Measurements from ENCODE around the gene EIF4B. TPM values are rescaled to one million over a fixed set of nuclear protein-coding genes. Genes with fewer than 3 reads are reported as not detected.

The EIF4B gene
- total and polyA plus RNA-seq, 2 of the 13 experiments (the other 11 are each of a cell fraction or from before 2014, with no cell fraction given), result 416 to 548 TPM

- TF ChIP-seq ZKSCAN8 (CRISPR knock-in tag; IDR thresholded peaks at IDR 0.05; ENCODE audit: borderline replicate concordance) (no peak), ZNF503 (CRISPR knock-in tag; IDR thresholded peaks at IDR 0.05) (no peak), TP53 (CRISPR knock-in tag; conservative IDR thresholded peaks at IDR 0.05) (no peak), ZNF234 (CRISPR knock-in tag; conservative IDR thresholded peaks at IDR 0.05) (no peak), RCOR2 (CRISPR knock-in tag; IDR thresholded peaks at IDR 0.05) (no peak), HDAC2 (CRISPR knock-in tag; IDR thresholded peaks at IDR 0.05) (0 out of 2 replicates have a peak, but pooled peaks have one; percentile 21), MAFG (CRISPR knock-in tag; IDR thresholded peaks at IDR 0.05) (peak; percentile 93), GPN1 (CRISPR knock-in tag; IDR thresholded peaks at IDR 0.05; ENCODE audit: borderline replicate concordance) (no peak), PATZ1 (CRISPR knock-in tag; IDR thresholded peaks at IDR 0.05) (peak; percentile 36), PITX1 (CRISPR knock-in tag; IDR thresholded peaks at IDR 0.05) (0 out of 2 replicates have a peak, but pooled peaks have one; percentile 1), ZNF646 (CRISPR knock-in tag; IDR thresholded peaks at IDR 0.05) (peak; percentile 87; the same call in 1 of the 2 replicates), NFIC (IDR thresholded peaks at IDR 0.05; ENCODE audit: low read length) (peak; percentile 80; the same call in 1 of the 2 replicates), MZF1 (CRISPR knock-in tag; IDR thresholded peaks at IDR 0.05; ENCODE audit: borderline replicate concordance) (no peak), AGO1 (IDR thresholded peaks at IDR 0.05; ENCODE audit: low read depth, low read length, poor library complexity, severe bottlenecking) (no peak), ZNF280B (CRISPR knock-in tag; IDR thresholded peaks at IDR 0.05; ENCODE audit: borderline replicate concordance) (no peak), MXI1 (IDR thresholded peaks at IDR 0.05; ENCODE audit: borderline replicate concordance, low read depth, low read length) (peak; percentile 61; the same call in 1 of the 3 replicates)
Observed at GRCh38 chr12:52992699-52993557, 13.3 kb upstream of the EIF4B start (continued).
